HG03442 (cell line): ENCODE data around the gene CACNG6.
"Not testable (repeated sequence)": the region's sequence is repeated elsewhere in the genome, so short reads cannot be mapped to it uniquely, and the experiment has no call there.

Experiments used
- ATAC-seq: cut with Tn5 transposase; IDR thresholded peaks from one replicate; pipeline ENCODE4 v1.9.1; 2021; ENCODE audit warnings: mild to moderate bottlenecking, moderate library complexity; ENCODE audit not compliant: unreplicated experiment

Gene CACNG6, protein sequence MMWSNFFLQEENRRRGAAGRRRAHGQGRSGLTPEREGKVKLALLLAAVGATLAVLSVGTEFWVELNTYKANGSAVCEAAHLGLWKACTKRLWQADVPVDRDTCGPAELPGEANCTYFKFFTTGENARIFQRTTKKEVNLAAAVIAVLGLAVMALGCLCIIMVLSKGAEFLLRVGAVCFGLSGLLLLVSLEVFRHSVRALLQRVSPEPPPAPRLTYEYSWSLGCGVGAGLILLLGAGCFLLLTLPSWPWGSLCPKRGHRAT

GRCh38 chr19:53991224-53992113, at the start of gene CACNG6:
Gene CACNG6 (plus strand): TSS chr19:53991637. CDS start chr19:53992878, 1,241 bp downstream.
- ATAC-seq, result no peak

DNA sequence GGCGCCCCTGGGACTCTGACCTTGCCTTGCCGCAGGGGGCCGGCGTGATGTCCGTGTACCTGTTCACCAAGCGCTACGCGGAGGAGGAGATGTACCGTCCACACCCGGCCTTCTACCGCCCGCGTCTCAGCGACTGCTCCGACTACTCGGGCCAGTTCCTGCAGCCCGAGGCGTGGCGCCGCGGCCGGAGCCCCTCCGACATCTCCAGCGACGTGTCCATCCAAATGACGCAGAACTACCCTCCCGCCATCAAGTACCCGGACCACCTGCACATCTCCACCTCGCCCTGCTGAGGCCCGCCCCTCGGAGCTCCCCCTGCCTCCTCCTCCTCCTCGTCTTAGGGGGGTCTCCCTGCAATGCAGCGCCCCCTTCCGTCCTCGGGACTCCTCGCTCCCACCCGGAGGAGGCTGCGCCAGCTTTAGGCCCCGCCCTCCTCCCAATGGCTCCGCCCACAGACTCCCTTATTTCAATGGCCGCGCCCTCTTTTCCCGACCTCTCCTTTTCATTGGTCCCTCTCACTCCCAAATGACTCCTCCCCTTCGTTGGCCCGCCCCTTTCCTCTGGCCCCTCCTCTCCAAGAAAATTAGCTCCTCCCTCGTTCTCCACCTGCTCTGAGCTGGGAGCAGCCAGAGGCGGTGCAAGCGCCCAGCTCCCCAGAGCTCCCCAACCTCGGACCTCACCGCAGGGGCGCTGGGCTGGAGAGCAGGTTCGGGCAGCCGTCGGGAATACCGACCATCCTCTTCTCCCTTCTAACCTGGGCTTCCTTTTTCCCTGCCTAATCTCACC, 49.2 kb upstream of the CACNG6 start:
- ATAC-seq, result no peak

- ATAC-seq, result no peak
Measured at GRCh38 chr19:53944416-53944815, 47.0 kb upstream of the CACNG6 start.

DNA sequence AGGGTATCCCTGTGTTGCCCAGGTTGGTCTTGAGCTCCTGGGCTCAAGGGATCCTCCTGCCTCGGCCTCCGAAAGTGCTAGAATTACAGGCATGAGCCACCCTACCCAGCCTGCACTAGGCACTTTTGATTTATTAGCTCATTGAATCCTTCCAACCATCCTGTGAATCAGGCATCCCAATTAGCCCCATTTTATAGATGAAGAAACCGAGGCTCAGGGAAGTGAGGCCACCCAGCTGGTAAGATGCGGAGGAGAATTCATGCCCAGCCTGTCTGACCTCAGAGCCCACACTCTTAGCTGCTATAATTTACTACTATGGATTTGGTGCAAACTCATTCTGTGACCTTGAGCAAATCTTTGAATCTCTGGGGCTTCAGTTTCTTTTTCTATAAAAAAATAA, 46.5 kb upstream of the CACNG6 start:
- ATAC-seq, result no peak

DNA sequence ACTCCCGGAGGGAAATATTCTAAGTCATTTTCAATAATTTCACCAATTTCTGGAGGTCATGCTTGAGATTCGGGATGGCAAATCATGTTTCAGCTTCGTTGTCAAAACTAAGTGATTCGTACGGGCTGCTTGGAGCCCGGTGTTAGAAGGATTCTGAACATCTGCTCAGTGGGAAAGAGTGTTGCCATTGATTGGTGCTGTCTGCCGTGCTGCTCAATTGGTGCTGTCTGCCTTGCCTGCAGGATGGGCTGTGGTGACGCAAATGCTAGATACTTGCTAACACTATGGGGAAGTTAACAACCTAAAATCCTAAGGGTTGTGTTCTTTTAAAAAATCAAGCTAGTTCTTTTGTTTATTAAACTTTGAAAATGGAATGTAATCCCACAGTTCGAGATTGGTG, 46.0 kb upstream of the CACNG6 start:
- ATAC-seq, result no peak

GRCh38 chr19:53945998-53946397, 45.4 kb upstream of the CACNG6 start:
- no peak for ATAC-seq

- no peak for ATAC-seq
Measured at GRCh38 chr19:53947624-53948023, 43.8 kb upstream of the CACNG6 start.

- ATAC-seq, result not testable (repeated sequence)
Measured at GRCh38 chr19:53948611-53949010, 42.8 kb upstream of the CACNG6 start.

DNA sequence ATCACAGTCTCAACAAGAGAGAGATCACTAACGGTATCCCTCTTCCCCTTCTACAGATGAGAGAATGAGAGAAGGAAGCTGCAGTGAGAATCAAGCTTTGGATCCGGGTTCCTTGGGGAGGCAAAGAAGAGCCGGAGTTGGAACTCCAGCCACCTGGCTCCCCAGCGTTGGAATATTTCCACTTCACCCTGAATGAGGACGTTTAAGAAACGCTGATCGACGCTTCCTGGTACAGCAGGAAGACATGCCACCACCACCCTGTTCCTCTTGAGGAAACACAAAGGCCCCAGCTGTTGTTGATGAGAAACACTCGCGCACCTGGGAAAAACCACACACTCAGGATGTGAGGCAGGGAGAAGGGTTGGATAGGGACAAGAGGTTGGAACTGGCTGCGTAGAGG, 40.0 kb upstream of the CACNG6 start:
- ATAC-seq, result no peak

DNA sequence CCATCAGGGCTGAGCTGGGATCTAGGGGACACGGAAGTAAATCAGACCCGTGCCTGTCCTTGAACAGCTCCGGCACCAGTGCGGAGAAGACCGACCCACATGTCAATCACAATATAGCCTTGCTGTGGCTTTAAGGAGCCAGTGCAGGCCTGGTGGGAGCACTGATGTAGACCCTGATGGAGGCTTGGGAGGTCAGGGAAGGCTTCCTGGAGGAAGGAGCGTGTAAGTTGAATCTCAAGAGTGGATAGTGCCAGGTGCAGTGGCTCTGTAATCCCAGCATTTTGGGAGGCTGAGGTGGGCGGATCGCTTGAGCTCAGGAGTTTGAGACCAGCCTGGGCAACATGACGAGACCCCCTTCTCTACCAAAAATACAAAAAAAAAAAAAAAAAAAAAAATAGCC, 39.5 kb upstream of the CACNG6 start:
- no peak for ATAC-seq

GRCh38 chr19:53953383-53953782, 38.1 kb upstream of the CACNG6 start:
- no peak for ATAC-seq

DNA sequence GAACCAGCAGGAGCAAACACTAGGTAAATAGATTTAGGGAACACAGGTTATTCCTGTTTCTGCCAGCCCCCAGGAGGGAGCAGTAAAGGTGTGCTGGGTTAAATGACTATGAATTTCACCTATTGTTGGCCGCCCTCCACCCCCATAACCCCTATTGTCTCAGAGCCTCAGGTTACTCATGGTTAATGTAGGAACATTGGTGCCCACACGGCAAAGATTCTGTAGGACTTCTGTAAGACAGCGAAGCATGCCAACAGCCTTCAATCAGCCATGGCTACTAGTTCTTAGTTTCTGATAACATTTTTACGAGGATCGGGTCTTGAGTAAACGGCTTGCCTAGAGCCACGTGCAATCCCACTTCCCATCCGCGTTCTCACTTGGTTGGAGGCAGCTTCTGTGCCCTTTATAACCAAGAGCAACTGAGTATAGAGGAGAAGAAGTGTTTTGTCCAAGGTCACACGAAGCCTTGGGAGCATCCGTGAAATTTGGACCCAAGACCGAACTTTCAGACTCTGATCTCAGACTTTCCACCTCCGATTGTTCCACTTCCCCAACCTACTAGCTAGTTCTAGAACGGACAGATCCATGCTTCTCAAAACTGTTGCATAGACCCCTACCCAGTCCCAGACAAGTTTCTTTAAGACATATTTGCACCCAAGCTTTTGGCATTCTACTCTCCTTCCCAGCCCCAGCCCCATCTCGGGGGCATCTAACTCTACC, 33.8 kb upstream of the CACNG6 start:
- ATAC-seq, result no peak

- no peak for ATAC-seq
Measured at GRCh38 chr19:53958168-53958571, 33.3 kb upstream of the CACNG6 start.

GRCh38 chr19:53958823-53959757, 32.3 kb upstream of the CACNG6 start:
- ATAC-seq, result no peak

GRCh38 chr19:53960187-53960586, 31.2 kb upstream of the CACNG6 start:
- ATAC-seq, result no peak

- no peak for ATAC-seq
Measured at GRCh38 chr19:53960886-53961285, 30.6 kb upstream of the CACNG6 start.

- ATAC-seq, result no peak
Measured at GRCh38 chr19:53961523-53962356, 29.7 kb upstream of the CACNG6 start.

- ATAC-seq, result no peak
Measured at GRCh38 chr19:53962887-53963431, 28.5 kb upstream of the CACNG6 start, which contains the start of gene CACNG8. Gene CACNG8 (plus strand): TSS chr19:53962937.
